SK-N-SH treated with all-trans-retinoic acid at 6 μM for 48 hours (cell line): ENCODE measurements around the gene TYW1B.

Experiments used
- BACH2 ChIP-seq: fragments of 250-450 bp; sonication (Bioruptor Pico); IDR thresholded peaks from 2 replicates; pipeline ENCODE4 v1.9.0; 2021; ENCODE audit warnings: mild to moderate bottlenecking, borderline replicate concordance
- CREB5 ChIP-seq: fragments of 250-450 bp; sonication (Bioruptor Pico); IDR thresholded peaks from 2 replicates; pipeline ENCODE4 v1.5.1; 2020; ENCODE audit warnings: low read depth, mild to moderate bottlenecking, moderate library complexity
- GLIS3 ChIP-seq: fragments of 250-450 bp; sonication (Bioruptor Pico); IDR thresholded peaks from 2 replicates; pipeline ENCODE4 v1.5.0; 2020; ENCODE audit warnings: mild to moderate bottlenecking, moderate library complexity
- SNAI2 ChIP-seq: fragments of 250-450 bp; sonication (Bioruptor Pico); IDR thresholded peaks from 2 replicates; pipeline ENCODE4 v1.5.0; 2020; ENCODE audit warnings: mild to moderate bottlenecking, moderate library complexity
- TCF4 ChIP-seq: fragments of 250-450 bp; sonication (Bioruptor Pico); IDR thresholded peaks from 2 replicates; pipeline ENCODE4 v1.8.0; 2021; ENCODE audit warnings: mild to moderate bottlenecking, moderate library complexity, borderline replicate concordance
- ZFP3 ChIP-seq: fragments of 250-450 bp; sonication (Bioruptor Pico); IDR thresholded peaks from 2 replicates; pipeline ENCODE4 v1.5.0; 2020; ENCODE audit warnings: mild to moderate bottlenecking, moderate library complexity
- ZFP30 ChIP-seq: fragments of 450-650 bp; formaldehyde crosslinking; IDR thresholded peaks from 2 replicates; pipeline ENCODE4 v1.5.0; 2022; ENCODE audit warnings: mild to moderate bottlenecking, moderate library complexity
- ZNF565 ChIP-seq: fragments of 450-650 bp; formaldehyde crosslinking; conservative IDR thresholded peaks from 2 replicates; pipeline ENCODE4 v1.5.0; 2020; ENCODE audit warnings: low read depth, mild to moderate bottlenecking, moderate library complexity
- ZNF8 ChIP-seq: fragments of 450-650 bp; formaldehyde crosslinking; IDR thresholded peaks from 2 replicates; pipeline ENCODE4 v1.5.0; 2020; ENCODE audit warnings: mild to moderate bottlenecking, moderate library complexity
- TF ChIP-seq, protein P1 (sequence below): fragments of 250-450 bp; sonication (Bioruptor Pico); IDR thresholded peaks from 2 replicates; pipeline ENCODE4 v1.5.1; 2021; ENCODE audit warnings: mild to moderate bottlenecking, moderate library complexity

DNA sequence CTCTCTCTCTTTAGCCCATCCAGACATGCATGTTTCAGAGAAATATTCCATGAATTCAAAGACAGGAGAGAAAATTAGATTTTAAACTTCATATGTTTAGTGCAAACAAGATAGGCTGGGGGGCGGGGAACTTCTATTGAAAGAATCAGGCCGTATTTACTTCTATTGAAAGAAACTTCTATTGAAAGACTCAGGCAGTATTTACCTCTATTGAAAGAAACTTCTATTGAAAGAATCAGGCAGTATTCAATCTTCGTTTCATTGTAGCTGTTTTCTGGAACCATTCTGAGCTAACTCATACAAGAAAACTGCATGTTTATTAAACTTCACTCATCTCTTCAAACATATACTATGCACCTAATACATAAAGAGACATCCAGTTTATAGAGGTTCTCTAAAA, 123.1 kb downstream of the TYW1B start:
- TF ChIP-seq, protein P1, sequence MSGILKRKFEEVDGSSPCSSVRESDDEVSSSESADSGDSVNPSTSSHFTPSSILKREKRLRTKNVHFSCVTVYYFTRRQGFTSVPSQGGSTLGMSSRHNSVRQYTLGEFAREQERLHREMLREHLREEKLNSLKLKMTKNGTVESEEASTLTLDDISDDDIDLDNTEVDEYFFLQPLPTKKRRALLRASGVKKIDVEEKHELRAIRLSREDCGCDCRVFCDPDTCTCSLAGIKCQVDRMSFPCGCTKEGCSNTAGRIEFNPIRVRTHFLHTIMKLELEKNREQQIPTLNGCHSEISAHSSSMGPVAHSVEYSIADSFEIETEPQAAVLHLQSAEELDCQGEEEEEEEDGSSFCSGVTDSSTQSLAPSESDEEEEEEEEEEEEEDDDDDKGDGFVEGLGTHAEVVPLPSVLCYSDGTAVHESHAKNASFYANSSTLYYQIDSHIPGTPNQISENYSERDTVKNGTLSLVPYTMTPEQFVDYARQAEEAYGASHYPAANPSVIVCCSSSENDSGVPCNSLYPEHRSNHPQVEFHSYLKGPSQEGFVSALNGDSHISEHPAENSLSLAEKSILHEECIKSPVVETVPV (CRISPR knock-in tag): no peak
- TF ChIP-seq ZFP30 (no peak), TCF4 (CRISPR knock-in tag) (no peak), ZNF8 (CRISPR knock-in tag) (no peak), CREB5 (CRISPR knock-in tag) (no peak), GLIS3 (CRISPR knock-in tag) (no peak), BACH2 (no peak), ZFP3 (no peak), SNAI2 (CRISPR knock-in tag) (no peak), ZNF565 (CRISPR knock-in tag) (no peak)
